ENCODE results near the gene NKD1. TPM values are rescaled to one million over a fixed set of nuclear protein-coding genes. Genes with fewer than 3 reads are reported as not detected.

The NKD1 gene
- total RNA-seq, 2 donors from 2014 or later, result 7.0 to 13.8 TPM

- DNase-seq (ENCODE audit: low spot score), result no peak
- Histone ChIP-seq H3K27me3 (replicated peaks; ENCODE audit: insufficient read depth) (no peaks in the 10 kb centered on the region), H3K9me3 (no peaks in the 10 kb centered on the region), H3K4me1 (replicated peaks) (no peaks in the 10 kb centered on the region), H3K27ac (no peak overlapping the region), H3K4me3 (no peak overlapping the region), H3K36me3 (no peaks in the 10 kb centered on the region)
- 90% methylated on average over 11 of the region's 11 CpGs for WGBS
- intact Hi-C loops (cut with DNase I), result no loop called here
- TF ChIP-seq POLR2A (IDR thresholded peaks at IDR 0.05) (no peak), CTCF (IDR thresholded peaks at IDR 0.05) (no peak)
Measured at GRCh38 chr16:50570808-50571598, 22.8 kb downstream of the NKD1 start.

DNA sequence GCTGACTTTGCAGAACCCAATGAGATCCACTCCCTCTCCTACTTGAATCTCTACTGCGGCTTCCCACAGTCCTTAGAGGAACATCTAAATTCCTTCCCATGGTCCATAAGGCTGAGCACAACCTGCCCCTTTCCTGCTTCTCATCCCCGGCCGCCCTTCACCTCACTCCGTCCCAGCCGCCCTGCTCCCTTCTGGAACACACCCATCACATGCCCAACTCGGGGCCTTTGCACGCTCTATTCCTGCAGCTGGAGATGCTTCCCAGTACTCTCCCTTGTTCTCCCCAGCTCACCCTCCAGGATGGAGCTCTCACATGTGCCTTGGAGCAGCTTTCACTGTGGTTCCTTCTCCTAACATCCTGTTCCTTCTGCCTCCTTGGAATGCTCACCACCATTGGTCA is 23.6 kb downstream of the NKD1 start:
- WGBS, result 94% methylated on average over 7 of the region's 7 CpGs
- Histone ChIP-seq H3K4me1 (replicated peaks) (no peaks in the 10 kb centered on the region), H3K9me3 (no peaks in the 10 kb centered on the region), H3K4me3 (no peak overlapping the region), H3K27me3 (replicated peaks; ENCODE audit: insufficient read depth) (no peaks in the 10 kb centered on the region), H3K36me3 (no peaks in the 10 kb centered on the region), H3K27ac (no peak overlapping the region)
- intact Hi-C loops (cut with DNase I), result no loop called here
- TF ChIP-seq POLR2A (IDR thresholded peaks at IDR 0.05) (no peak), CTCF (IDR thresholded peaks at IDR 0.05) (no peak), POLR2AphosphoS5 (IDR thresholded peaks at IDR 0.05) (no peak)
- DNase-seq (ENCODE audit: low spot score), result no peak

DNA sequence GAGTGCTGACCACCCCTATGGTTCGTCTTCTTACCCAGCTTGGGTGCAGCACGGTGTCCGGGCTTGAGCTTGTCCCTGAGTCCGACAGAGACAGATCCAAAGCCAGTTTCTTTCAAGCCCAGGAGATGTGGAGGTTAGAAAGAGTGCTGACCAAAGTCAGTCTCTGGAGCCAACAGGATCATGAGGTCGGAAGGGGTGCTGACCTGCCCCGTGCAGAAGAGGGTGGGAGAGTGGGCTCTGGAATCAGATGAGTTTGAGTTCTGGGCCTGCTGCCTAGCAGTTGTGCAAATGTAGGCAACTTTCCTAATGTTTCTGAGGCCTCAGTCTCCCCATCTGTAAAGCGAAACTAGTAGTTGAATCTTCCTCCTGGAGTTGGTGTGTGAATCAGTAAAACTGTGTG is 24.5 kb downstream of the NKD1 start:
- Histone ChIP-seq H3K27me3 (replicated peaks; ENCODE audit: insufficient read depth) (no peaks in the 10 kb centered on the region), H3K36me3 (no peaks in the 10 kb centered on the region), H3K9me3 (no peaks in the 10 kb centered on the region), H3K4me1 (replicated peaks) (no peaks in the 10 kb centered on the region), H3K27ac (no peak overlapping the region), H3K4me3 (no peak overlapping the region)
- DNase-seq (ENCODE audit: low spot score), result no peak
- intact Hi-C loops (cut with DNase I), result no loop called here
- no peak for TF ChIP-seq POLR2A (IDR thresholded peaks at IDR 0.05)
- TF ChIP-seq POLR2AphosphoS5 (IDR thresholded peaks at IDR 0.05), result no peak
- TF ChIP-seq CTCF (IDR thresholded peaks at IDR 0.05), result no peak
- 77% methylated on average over 7 of the region's 7 CpGs for WGBS

DNA sequence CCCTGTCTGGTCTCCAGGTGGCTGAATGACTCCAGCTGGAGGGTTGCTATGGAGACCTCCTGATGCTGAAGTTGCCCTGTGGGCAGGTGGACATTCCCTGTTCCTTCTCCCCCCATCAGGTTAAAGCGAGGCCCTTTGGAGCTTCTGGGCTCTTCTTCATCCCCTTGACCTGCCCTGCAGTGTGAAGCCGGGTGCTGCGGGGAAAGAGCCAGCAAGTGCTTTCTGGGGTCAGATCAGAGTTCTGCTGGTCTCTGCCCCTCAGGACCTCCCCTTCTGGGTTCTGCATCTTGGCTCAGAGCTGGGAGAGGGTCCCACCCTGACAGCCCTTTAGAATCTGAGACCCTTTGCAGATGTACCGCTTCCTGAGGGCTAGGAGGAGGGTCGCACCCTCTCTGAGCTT is 25.1 kb downstream of the NKD1 start:
- WGBS, result 90% methylated on average over 5 of the region's 5 CpGs
- TF ChIP-seq POLR2A (IDR thresholded peaks at IDR 0.05) (no peak), POLR2AphosphoS5 (IDR thresholded peaks at IDR 0.05) (no peak), CTCF (IDR thresholded peaks at IDR 0.05) (no peak)
- Histone ChIP-seq H3K9me3 (no peaks in the 10 kb centered on the region), H3K4me3 (no peak overlapping the region), H3K36me3 (no peaks in the 10 kb centered on the region), H3K27ac (no peak overlapping the region), H3K4me1 (replicated peaks) (no peaks in the 10 kb centered on the region), H3K27me3 (replicated peaks; ENCODE audit: insufficient read depth) (no peaks in the 10 kb centered on the region)
- DNase-seq (ENCODE audit: low spot score), result no peak
- intact Hi-C loops (cut with DNase I), result no loop called here
